Mammary epithelial cell (primary cell): ENCODE measurements around the gene CBX6.

Source experiments
- CTCF ChIP-seq, 2 donors: IDR thresholded peaks in 1 of 2; conservative IDR thresholded peaks in 1 of 2; 2 replicates each; pipeline ENCODE4 v1.5.1; 2011 to 2012; ENCODE audit warnings: inconsistent platforms in 2 of 2, low read length in 2 of 2, mild to moderate bottlenecking in 2 of 2, control low read depth in 1 of 2, low read depth in 1 of 2; ENCODE audit not compliant: insufficient read depth in 1 of 2; ENCODE audit errors: extremely low read depth in 1 of 2
- EZH2 ChIP-seq: IDR thresholded peaks from 2 replicates; pipeline ENCODE4 v1.6.1; 2012; ENCODE audit warnings: low read length, inconsistent platforms, borderline replicate concordance

- TF ChIP-seq CTCF (conservative IDR thresholded peaks at IDR 0.05 in 1 of 2, IDR thresholded peaks at IDR 0.05 in 1 of 2; ENCODE audit: extremely low read depth in 1 of 2, insufficient read depth in 1 of 2, low read depth in 1 of 2, low read length in 2 of 2) (no peak), EZH2 (no peak)
Measured at GRCh38 chr22:38823076-38823475, 48.9 kb downstream of the CBX6 start.
